Lower leg skin (tissue), 3 donors: ENCODE results near the gene PSMC1.

Source experiments
- POLR2A ChIP-seq, 2 donors: fragments of 450-650 bp; IDR thresholded peaks; one replicate each; pipeline ENCODE4 v1.6.1; 2016 to 2017; ENCODE audit warnings: antibody characterized with exemption in 2 of 2, mild to moderate bottlenecking in 1 of 2, moderate library complexity in 1 of 2
- TF ChIP-seq, protein P1 (sequence below), 3 donors: fragments of 450-650 bp; IDR thresholded peaks; one replicate each; pipeline ENCODE4 v1.5.1; 2016; ENCODE audit warnings: antibody characterized with exemption in 3 of 3, mild to moderate bottlenecking in 3 of 3, moderate library complexity in 2 of 3

DNA sequence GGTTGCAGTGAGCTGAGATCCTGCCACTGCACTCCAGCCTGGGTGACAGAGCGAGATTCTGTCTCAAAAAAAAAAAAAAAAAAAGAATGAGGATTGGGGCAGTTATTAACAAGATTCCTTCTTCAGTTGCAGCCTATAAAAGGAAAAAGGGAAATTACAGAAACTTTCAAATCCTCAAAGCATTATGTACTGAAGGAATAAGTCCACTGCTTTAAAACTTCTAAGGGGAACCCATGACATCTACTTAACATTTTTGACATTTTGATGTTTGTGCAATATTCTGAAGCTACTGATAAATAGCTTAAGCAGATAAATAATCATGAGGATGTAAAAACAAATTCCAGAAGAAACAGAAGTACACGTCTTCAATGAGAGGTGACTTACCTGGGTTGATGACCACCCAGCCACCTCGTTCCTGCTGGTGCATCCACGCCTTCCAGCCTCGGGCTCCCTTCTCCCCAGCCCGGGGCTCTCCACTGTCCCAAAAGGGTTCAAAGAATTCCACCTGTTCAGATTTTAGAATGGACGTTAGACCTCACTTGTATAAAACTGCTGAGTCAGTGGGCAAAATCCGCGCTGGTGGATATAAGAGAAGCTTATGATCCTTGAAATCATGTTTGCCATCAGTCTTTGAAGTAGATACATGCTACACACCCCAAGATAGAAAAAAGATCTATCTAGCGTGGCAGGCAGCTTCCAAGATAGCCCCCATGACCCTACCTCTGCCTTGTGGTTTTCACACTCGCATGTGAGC, 41.7 kb downstream of the PSMC1 start:
- no peak for TF ChIP-seq POLR2A (IDR thresholded peaks at IDR 0.05)
- TF ChIP-seq, protein P1, sequence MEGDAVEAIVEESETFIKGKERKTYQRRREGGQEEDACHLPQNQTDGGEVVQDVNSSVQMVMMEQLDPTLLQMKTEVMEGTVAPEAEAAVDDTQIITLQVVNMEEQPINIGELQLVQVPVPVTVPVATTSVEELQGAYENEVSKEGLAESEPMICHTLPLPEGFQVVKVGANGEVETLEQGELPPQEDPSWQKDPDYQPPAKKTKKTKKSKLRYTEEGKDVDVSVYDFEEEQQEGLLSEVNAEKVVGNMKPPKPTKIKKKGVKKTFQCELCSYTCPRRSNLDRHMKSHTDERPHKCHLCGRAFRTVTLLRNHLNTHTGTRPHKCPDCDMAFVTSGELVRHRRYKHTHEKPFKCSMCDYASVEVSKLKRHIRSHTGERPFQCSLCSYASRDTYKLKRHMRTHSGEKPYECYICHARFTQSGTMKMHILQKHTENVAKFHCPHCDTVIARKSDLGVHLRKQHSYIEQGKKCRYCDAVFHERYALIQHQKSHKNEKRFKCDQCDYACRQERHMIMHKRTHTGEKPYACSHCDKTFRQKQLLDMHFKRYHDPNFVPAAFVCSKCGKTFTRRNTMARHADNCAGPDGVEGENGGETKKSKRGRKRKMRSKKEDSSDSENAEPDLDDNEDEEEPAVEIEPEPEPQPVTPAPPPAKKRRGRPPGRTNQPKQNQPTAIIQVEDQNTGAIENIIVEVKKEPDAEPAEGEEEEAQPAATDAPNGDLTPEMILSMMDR (IDR thresholded peaks at IDR 0.05), result no peak
